GM21367 (cell line): ENCODE data around the gene EEPD1.
"Not testable (repeated sequence)": the region's sequence is repeated elsewhere in the genome, so short reads cannot be mapped to it uniquely, and the experiment has no call there.

Experiments used
- ATAC-seq: cut with Tn5 transposase; IDR thresholded peaks from one replicate; pipeline ENCODE4 v1.9.1; 2021; ENCODE audit not compliant: unreplicated experiment

EEPD1 gene

GRCh38 chr7:36128448-36129047, 24.5 kb upstream of the EEPD1 start:
- no peak for ATAC-seq

GRCh38 chr7:36129048-36129534, 24.0 kb upstream of the EEPD1 start:
- ATAC-seq: no peak

DNA sequence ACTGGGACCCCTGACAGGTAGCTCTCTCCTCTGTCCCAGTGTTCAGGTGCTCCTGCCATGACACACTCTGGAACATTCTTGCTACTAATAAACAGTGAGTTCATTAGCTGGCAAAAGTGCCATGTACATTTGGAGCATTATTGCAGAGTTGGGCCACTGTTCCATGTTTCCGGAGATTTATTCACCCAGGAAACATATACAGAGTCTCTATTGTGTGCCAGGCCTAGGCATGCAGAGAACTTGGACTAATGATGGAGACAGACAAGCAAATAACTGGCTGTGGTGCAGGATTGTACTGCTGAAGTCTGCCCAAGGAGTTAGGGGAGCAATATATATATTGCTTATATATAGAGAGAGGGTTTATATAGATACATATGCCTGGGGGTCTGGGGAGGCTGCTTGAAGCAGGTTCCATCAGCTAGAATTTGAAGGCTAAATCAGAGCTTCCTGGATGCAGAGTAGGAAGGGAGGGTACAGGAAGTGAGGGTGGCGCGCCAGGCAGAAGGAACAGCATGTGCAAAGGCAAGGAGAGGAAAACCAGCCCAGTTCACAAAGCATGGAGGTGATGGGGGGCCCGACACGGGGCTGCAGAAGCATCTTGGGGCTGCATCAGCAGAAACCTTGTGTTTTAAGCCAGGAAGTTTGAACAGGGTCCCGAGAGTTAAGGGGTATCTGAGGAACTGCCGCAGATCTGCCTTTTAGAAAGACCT, 22.7 kb upstream of the EEPD1 start:
- ATAC-seq: no peak

- ATAC-seq: no peak
Measured at GRCh38 chr7:36131026-36131425, 22.0 kb upstream of the EEPD1 start.

DNA sequence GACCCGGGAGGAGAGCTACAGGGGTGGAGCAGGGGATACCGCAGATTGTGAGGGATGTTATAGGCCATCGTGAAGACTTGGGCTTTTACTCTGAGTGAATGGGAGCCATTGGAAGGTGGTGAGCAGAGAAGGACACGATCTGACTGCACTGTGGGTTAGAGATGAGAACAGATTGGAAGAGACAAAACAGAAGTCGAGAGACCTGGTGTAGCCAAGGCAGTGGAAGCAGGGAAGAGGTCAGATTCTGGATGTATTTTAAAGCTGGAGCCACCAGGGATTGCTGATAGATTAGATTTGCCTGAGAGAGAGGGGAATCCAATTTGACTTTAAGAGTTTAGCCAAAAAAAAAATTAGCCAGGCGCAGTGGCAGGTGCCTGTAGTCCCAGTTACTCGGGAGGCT, 21.6 kb upstream of the EEPD1 start:
- no peak for ATAC-seq

- no peak for ATAC-seq
Measured at GRCh38 chr7:36132012-36132411, 21.0 kb upstream of the EEPD1 start.

- ATAC-seq: no peak
Measured at GRCh38 chr7:36135700-36136099, 17.4 kb upstream of the EEPD1 start.

DNA sequence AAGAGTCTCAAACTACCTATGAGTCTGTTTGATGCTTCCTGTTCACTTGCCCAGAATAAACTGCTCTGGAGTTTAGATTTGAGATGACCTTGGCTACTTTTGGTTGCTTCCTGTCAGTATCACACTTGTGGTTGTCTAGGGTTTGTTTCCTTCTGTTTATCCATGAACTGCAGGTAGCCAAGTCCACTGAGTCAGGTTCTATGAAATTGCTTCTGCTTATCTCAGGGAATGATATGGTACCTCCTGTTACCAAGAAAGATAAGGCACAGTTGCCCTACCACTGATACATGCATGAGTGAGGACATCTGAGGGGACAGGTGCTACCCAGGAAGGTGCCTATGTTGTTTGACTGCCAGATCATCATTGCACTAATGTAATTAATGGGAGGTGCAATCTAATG, 15.8 kb upstream of the EEPD1 start:
- no peak for ATAC-seq

DNA sequence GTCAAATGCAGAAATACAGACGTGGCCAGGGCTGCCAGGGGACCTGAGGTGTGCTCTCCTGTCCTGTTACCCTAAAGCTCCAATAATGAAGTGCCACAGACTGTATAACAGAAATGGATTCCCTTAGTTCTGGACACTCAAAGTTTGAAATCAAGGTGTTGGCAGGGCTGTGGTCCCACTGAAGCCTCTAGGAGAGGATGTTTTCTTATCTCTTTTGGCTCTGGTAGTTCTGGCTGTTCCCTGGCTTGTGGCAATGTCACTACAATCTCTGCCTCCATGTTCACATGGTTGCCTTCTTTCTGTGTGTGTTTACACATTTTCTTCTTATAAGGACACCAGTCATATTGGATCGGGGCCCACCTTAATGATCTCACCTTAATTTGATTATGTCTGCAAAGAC, 15.3 kb upstream of the EEPD1 start:
- ATAC-seq: no peak

- no peak for ATAC-seq
Measured at GRCh38 chr7:36138209-36138608, 14.8 kb upstream of the EEPD1 start.

DNA sequence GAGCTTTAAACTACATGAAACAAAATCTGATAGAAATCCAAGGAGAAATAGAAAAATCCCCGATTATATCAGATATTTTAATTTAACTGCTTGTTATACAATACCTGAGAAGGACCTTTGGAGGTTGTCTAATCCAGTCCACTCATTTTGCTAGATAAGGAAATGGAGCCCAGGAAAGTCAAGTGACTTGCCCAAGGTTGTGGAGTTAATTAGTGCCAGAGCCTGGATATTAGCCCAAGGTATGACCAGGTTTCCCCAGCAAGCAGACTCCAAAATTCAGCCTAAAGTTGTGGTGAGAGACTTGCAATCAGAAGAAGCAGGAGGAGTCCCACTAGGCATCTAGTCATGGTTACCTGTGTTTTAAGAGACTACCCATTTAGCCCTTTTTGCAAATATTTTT, 11.7 kb upstream of the EEPD1 start:
- no peak for ATAC-seq

DNA sequence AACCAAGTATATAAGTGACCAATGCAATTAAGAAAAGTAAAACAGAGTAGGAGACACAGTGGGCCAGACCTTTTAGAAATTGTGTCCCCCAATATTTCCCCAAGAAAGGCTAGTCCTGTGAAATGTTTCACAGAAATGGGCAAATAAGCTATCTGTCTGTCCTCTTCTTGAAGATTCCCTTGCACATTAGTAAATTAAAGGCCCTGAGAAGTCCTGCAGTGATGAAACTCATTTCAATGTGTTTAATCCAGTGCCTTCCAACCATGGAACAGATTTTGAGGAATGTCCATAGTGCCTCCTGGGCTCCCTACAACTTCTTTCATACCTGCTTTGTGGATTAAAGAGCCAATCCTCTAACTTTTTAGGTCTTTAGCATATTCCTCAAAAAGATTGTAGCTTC, 11.2 kb upstream of the EEPD1 start:
- ATAC-seq: no peak

DNA sequence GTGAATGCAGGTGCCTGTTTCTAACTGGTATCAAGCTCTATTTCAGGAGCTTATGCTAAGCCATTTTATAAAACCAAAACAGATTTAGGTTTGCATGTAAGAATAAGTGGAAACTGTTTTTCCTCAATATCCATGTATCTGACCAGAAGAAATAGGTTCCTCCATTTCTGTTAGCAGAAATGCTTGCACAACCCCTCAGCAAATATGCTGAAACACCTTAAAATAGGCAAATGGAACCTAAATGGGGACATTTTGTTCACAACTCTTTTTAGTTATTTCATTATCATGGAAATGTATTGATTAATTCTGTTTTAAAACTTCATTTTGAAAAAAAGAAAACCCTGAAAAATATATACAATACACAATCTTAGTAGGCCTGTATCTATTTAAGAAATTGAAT, 8.9 kb upstream of the EEPD1 start:
- no peak for ATAC-seq

DNA sequence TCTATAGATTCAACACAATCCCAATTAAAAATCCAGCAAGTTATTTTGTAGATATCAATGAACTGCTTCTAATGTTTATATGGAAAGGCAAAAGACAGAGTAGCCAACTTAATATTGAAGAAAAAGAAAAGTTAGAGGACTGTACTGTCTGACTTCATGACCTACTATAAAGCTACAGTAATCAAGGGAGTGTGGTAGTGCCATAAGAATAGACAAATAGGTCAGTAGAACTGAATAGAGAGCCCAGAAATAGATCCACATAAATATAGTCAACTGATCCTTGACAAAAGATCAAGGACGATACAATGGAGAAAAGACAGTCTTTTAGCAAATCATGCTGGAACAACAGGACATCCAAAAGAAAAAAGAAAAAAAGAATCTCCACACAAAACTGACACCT, 7.4 kb upstream of the EEPD1 start:
- no peak for ATAC-seq

- no peak for ATAC-seq
Measured at GRCh38 chr7:36147361-36147760, 5.7 kb upstream of the EEPD1 start.

GRCh38 chr7:36148422-36149065, 4.5 kb upstream of the EEPD1 start:
- no peak for ATAC-seq

DNA sequence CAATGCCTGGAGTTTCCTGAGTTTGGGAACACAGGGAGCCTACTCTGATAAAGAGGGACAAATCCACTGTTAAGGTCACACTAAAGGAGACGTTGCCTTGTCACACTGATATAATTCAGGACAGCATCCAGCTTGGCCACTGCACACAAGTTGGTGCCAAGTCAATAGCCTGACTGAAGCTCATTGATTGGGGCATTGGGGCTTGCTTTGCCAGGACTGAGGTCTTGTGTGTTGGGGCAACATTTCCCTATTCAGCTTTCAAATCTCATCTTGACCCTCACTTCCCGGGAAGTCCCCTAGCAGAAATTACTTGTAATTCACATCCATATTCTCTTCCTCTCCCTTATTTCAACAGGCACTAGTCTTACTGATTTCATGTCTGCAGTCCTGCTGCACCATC, 3.8 kb upstream of the EEPD1 start:
- ATAC-seq: not testable (repeated sequence)

DNA sequence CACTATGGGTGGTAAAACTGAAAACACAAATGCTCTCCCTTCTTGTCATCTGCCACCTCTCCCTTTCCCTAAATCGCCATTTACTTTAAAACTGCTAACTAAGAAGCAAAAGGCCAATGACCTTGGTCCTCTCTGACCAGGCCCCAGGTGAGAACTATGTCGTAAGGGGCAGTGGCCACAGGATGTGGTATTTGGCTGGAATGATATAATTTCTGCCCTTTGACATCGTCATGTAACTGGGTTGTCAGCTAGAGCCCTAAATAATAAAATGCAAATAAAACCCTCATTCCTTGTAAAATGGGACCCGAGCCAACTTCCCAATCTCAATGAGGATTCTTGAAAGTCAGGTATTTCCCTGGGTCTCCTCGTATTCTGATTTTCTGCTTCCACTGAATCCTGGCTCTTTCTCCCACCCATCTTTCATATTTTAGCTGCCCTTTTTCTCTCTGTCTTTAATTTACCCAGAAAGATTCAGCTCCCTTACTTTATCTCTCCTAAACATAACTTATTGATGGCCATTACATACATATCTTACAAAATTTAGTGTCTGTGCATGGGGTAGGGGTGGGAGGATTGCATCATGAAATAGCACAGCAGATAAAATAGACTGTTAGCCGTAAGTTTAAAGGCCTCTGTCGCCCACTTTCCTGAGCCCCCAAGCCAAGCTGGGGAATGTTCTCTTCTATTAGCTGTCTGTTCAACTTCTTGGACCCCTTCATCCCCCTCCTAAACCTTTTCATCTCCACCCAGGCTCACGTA, 3.2 kb upstream of the EEPD1 start:
- no peak for ATAC-seq

- no peak for ATAC-seq
Measured at GRCh38 chr7:36151921-36152755, 916 bp upstream of the EEPD1 start.

- peak; percentile 5 for ATAC-seq
Measured at GRCh38 chr7:36153571-36154097, 580 bp downstream of the EEPD1 start.
